ENCODE data around the gene MTRF1.

- TF ChIP-seq, protein P1, sequence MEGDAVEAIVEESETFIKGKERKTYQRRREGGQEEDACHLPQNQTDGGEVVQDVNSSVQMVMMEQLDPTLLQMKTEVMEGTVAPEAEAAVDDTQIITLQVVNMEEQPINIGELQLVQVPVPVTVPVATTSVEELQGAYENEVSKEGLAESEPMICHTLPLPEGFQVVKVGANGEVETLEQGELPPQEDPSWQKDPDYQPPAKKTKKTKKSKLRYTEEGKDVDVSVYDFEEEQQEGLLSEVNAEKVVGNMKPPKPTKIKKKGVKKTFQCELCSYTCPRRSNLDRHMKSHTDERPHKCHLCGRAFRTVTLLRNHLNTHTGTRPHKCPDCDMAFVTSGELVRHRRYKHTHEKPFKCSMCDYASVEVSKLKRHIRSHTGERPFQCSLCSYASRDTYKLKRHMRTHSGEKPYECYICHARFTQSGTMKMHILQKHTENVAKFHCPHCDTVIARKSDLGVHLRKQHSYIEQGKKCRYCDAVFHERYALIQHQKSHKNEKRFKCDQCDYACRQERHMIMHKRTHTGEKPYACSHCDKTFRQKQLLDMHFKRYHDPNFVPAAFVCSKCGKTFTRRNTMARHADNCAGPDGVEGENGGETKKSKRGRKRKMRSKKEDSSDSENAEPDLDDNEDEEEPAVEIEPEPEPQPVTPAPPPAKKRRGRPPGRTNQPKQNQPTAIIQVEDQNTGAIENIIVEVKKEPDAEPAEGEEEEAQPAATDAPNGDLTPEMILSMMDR (IDR thresholded peaks at IDR 0.05) = no peak
- TF ChIP-seq EZH2 (IDR thresholded peaks at IDR 0.05) = no peak
- no peak for TF ChIP-seq EZH2phosphoT487 (IDR thresholded peaks at IDR 0.05)
These were observed 81.1 kb downstream of the MTRF1 start for GRCh38 chr13:41182231-41182630.

All from neural progenitor cell (in vitro differentiated cells).